H1 (cell line): ENCODE results near the gene S100P. TPM values are rescaled to one million over a fixed set of nuclear protein-coding genes. Genes with fewer than 3 reads are reported as not detected.
A peak's percentile ranks its signal among the peaks of the same experiment; 100 is the strongest.

ENCODE experiments used
- CHD2 ChIP-seq: IDR thresholded peaks from 2 replicates; pipeline ENCODE4 v1.6.1; 2012; ENCODE audit warnings: low read length, improper control_type of control experiment
- HDAC2 ChIP-seq, 2 experiments: fragments of 300-600 bp in 1 of 2; sonication (generic) in 1 of 2; IDR thresholded peaks; 2 replicates each; pipeline ENCODE4 v1.6.1; 2011 to 2012; ENCODE audit warnings: low read depth in 2 of 2, low read length in 2 of 2, mild to moderate bottlenecking in 2 of 2, moderate library complexity in 2 of 2, borderline replicate concordance in 1 of 2, inconsistent platforms in 1 of 2
- KDM4A ChIP-seq: IDR thresholded peaks from one replicate; pipeline ENCODE4 v1.7.1; 2012; ENCODE audit warnings: low read depth, mild to moderate bottlenecking, moderate library complexity, low read length, inconsistent platforms; ENCODE audit not compliant: severe bottlenecking
- KDM5A ChIP-seq: fragments of 200-600 bp; IDR thresholded peaks from 2 replicates; pipeline ENCODE4 v1.7.1; 2012; ENCODE audit warnings: mild to moderate bottlenecking, low read length, inconsistent platforms, mixed read lengths
- MAFK ChIP-seq: IDR thresholded peaks from 2 replicates; pipeline ENCODE4 v1.6.1; 2012; ENCODE audit warnings: low read depth, mild to moderate bottlenecking, improper control_type of control experiment, low read length
- POLR2AphosphoS5 ChIP-seq: IDR thresholded peaks from 2 replicates; pipeline ENCODE4 v1.6.1; 2011; ENCODE audit warnings: low read depth, low read length
- RBBP5 ChIP-seq: IDR thresholded peaks from 2 replicates; pipeline ENCODE4 v1.7.1; 2012; ENCODE audit warnings: low read depth, mild to moderate bottlenecking, inconsistent platforms, low read length, moderate library complexity, borderline replicate concordance
- SAP30 ChIP-seq: fragments of 300-600 bp; sonication (generic); IDR thresholded peaks from 2 replicates; pipeline ENCODE4 v1.7.1; 2012; ENCODE audit warnings: low read length, moderate library complexity, mild to moderate bottlenecking, inconsistent platforms; ENCODE audit not compliant: insufficient read depth, insufficient replicate concordance
- SP2 ChIP-seq: IDR thresholded peaks from 2 replicates; pipeline ENCODE4 v1.6.1; 2012; ENCODE audit warnings: mild to moderate bottlenecking, low read length, inconsistent platforms
- SP4 ChIP-seq: IDR thresholded peaks from 2 replicates; pipeline ENCODE4 v1.6.1; 2012; ENCODE audit warnings: low read length, inconsistent platforms
- TAF1 ChIP-seq: IDR thresholded peaks from 2 replicates; pipeline ENCODE4 v1.6.1; 2011; ENCODE audit warnings: mild to moderate bottlenecking, low read depth, low read length
- TAF7 ChIP-seq: optimal IDR thresholded peaks from 2 replicates; pipeline ENCODE3; 2011; ENCODE audit warnings: low read depth, mild to moderate bottlenecking, inconsistent platforms, low read length, moderate library complexity, borderline replicate concordance
- TBP ChIP-seq: IDR thresholded peaks from 2 replicates; pipeline ENCODE4 v1.6.1; 2011; ENCODE audit warnings: low read depth, low read length, improper control_type of control experiment
- YY1 ChIP-seq: IDR thresholded peaks from 2 replicates; pipeline ENCODE4 v1.6.1; 2011; ENCODE audit warnings: low read depth, mild to moderate bottlenecking, low read length
- polyA plus RNA-seq, 7 experiments: library from polyadenylated mRNA; depleted of rRNA in 3 of 7; stranded (reverse) in 5 of 7; unstranded in 2 of 7; fragments of >200 nt in 5 of 7; fragments of 200-250 nt in 2 of 7; gene quantifications; 1 replicate in 5 of 7; 2 replicates in 1 of 7; 4 replicates in 1 of 7; pipeline versions ENCODE4 v1.2.1 to v1.2.3, GENCODE V29; 2011 to 2013; ENCODE audit warnings: missing spikeins in 2 of 7, mixed read lengths in 2 of 7
- total RNA-seq: library from RNA; stranded (reverse); fragmentation: NEBNext Ultra II Directional; extraction: Animal tissue kit (Norgen Biotek cat#: 25700); gene quantifications from 2 replicates; pipeline ENCODE4 v1.2.1, GENCODE V29; 2021
- TF ChIP-seq, protein P1 (sequence below): IDR thresholded peaks from 2 replicates; pipeline ENCODE4 v1.6.1; 2012; ENCODE audit warnings: inconsistent platforms

The S100P gene
- total and polyA plus RNA-seq, 2 of the 8 experiments (the other 6 are each of a cell fraction or from before 2014, with no cell fraction given), result not detected

GRCh38 chr4:6709230-6710114, 15.8 kb downstream of the S100P start, which contains the start of gene MRFAP1L1 (continued):
- peak; percentile 88 for TF ChIP-seq TAF1
- peak; percentile 34 for TF ChIP-seq SAP30
- peak; percentile 60; the same call in 1 of the 2 replicates for TF ChIP-seq SP4
- peak; percentile 94 for TF ChIP-seq YY1
- 0 out of 2 replicates have a peak, but pooled peaks have one; percentile 50 for TF ChIP-seq KDM5A
- TF ChIP-seq SP2, result no peak
- peak; percentile 73 for TF ChIP-seq TBP
- no peak for TF ChIP-seq CHD2
- TF ChIP-seq, protein P1, sequence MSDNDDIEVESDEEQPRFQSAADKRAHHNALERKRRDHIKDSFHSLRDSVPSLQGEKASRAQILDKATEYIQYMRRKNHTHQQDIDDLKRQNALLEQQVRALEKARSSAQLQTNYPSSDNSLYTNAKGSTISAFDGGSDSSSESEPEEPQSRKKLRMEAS, result peak; percentile 86
- no peak for TF ChIP-seq MAFK
- TF ChIP-seq KDM4A, result peak; percentile 77
- peak; percentile 90; the same call in 1 of the 2 replicates for TF ChIP-seq RBBP5
- TF ChIP-seq POLR2AphosphoS5, result peak; percentile 46
- peak; percentile 72 for TF ChIP-seq TAF7
- 0 out of 4 replicates have a peak, but pooled peaks of 1 of the 2 experiments have one; percentile 78 for TF ChIP-seq HDAC2 (IDR thresholded peaks at IDR 0.05; ENCODE audit: borderline replicate concordance in 1 of 2, low read depth in 2 of 2, low read length in 2 of 2)
